Effector memory CD4-positive, alpha-beta T cell (primary cell): ENCODE measurements around the gene METTL6.
A peak's percentile ranks its signal among the peaks of the same experiment; 100 is the strongest.
"Not testable (repeated sequence)": the region's sequence is repeated elsewhere in the genome, so short reads cannot be mapped to it uniquely, and the experiment has no call there.

Source experiments
- DNase-seq, 3 donors: peaks; one replicate each; pipeline ENCODE4 v3.0.0-alpha.2; 2020
- H3K27ac ChIP-seq: 2 replicates; pipeline ENCODE4 v1.7.0; 2013; ENCODE audit warnings: mild to moderate bottlenecking, low read length, moderate library complexity; ENCODE audit not compliant: insufficient read depth, poor library complexity, severe bottlenecking
- H3K27me3 ChIP-seq: replicated peaks from 2 replicates; pipeline ENCODE4 v1.7.0; 2013; ENCODE audit warnings: mild to moderate bottlenecking, low read length; ENCODE audit not compliant: insufficient read depth, control insufficient read depth, poor library complexity, severe bottlenecking
- H3K36me3 ChIP-seq: 2 replicates; pipeline ENCODE4 v1.7.0; 2013; ENCODE audit warnings: mild to moderate bottlenecking, low read length, moderate library complexity; ENCODE audit not compliant: control insufficient read depth, insufficient read depth
- H3K4me1 ChIP-seq: 2 replicates; pipeline ENCODE4 v1.7.0; 2013; ENCODE audit warnings: low read length, mild to moderate bottlenecking; ENCODE audit not compliant: control insufficient read depth, insufficient read depth, poor library complexity, severe bottlenecking
- H3K4me3 ChIP-seq: 2 replicates; pipeline ENCODE4 v1.7.0; 2013; ENCODE audit warnings: low read length, low read depth, mild to moderate bottlenecking; ENCODE audit not compliant: insufficient read depth, poor library complexity, severe bottlenecking
- H3K9me3 ChIP-seq: 2 replicates; pipeline ENCODE4 v1.7.0; 2013; ENCODE audit warnings: mild to moderate bottlenecking, low read length, moderate library complexity; ENCODE audit not compliant: control insufficient read depth

The METTL6 gene

DNA sequence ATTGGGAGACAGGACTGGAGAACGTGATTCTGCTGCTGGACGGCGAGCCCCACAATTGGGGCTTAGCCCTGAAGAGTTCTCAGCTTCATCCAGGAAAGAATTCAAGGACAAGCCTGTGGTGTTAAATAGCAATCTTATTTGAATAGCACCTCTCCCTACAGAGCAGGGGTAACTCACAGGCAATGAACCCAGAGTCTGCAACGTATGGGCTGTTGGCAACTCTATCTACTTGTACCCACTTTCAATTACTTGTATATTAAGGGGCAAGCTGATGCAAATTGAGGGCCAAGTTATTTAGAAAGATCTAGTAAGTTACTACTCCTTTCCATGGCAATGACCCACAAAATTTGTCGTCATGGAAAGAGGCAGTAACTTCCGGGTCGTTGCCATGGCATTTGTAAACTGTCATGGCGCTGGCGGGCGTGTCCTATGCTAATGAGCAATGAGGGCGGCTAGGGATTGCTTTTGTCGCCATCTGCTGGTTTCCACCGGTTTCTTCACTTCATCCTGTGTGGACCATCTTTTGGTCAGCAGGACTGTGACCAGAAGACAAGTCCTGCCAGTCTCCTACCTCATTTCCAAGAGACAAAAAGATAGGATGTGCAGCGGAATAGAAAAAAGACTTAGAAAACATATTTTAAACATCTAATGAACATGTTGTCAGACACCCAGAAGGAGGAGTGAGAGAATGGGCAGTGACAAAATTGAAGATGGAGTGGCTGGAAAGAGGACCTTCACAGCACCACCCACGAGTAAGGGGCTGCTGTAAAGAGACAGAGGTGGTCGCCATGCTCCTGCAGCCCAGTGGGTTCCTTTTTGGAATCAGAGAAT is 49.2 kb downstream of the METTL6 start:
- H3K27me3 ChIP-seq, result no peaks in the 10 kb centered on the region
- H3K27ac ChIP-seq, result peak overlapping the region; percentile 89
- no peaks in the 10 kb centered on the region for H3K36me3 ChIP-seq
- peak; percentile 92 to 94 (median 92) for DNase-seq
- H3K4me1 ChIP-seq, result peaks cover 3% of the 10 kb centered on the region
- no peaks in the 10 kb centered on the region for H3K9me3 ChIP-seq
- H3K4me3 ChIP-seq, result no peak overlapping the region

DNA sequence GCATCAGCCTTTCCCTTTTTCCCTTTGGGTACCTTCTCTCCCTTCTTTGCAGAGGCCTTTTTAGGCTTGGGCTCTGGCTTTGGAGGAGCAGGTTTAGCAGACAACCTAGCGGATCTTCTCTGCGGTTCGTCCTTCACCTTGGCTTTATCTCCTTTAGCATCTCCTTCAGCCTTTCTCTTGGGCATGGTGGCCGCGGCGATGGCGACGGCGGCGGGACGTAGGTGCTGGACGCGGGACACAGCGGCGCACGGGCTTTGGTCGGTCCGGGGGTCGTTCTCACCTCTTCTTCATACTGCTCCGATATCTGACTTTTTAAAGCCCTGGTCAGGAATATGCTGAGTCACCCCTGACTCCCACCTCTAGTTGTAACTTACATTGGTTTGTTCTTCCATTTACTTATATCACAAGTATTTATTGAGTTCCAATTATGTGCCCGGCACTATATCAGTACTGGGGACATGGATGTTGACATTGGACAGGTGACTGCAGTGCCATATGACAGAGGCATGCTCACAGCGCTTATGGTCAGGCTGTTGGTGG is 51.8 kb downstream of the METTL6 start:
- no peaks in the 10 kb centered on the region for H3K36me3 ChIP-seq
- peaks cover 3% of the 10 kb centered on the region for H3K4me1 ChIP-seq
- no peak for DNase-seq
- no peaks in the 10 kb centered on the region for H3K27me3 ChIP-seq
- H3K27ac ChIP-seq, result no peak overlapping the region
- no peaks in the 10 kb centered on the region for H3K9me3 ChIP-seq
- H3K4me3 ChIP-seq, result no peak overlapping the region

DNA sequence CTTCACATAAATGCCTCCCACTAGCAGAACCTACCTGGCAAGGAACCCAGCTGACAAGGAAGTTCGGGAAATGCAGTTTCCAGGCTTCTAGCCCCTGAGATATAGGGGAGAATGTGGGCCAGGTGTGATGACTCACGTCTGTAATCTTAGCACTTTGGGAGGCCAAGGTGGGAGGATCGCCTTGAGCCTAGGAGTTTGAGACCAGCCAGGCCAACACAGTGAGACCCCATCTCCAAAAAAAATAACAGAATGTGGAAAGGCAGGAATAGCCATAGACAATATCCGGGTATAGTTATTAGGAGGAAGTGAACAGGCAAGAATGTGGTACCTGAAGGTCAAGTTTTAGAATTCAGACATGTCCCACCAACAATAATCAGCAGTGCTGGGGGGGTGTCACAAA is 54.4 kb downstream of the METTL6 start:
- H3K4me1 ChIP-seq, result peaks cover 6% of the 10 kb centered on the region
- H3K27ac ChIP-seq, result no peak overlapping the region
- H3K36me3 ChIP-seq, result no peaks in the 10 kb centered on the region

DNA sequence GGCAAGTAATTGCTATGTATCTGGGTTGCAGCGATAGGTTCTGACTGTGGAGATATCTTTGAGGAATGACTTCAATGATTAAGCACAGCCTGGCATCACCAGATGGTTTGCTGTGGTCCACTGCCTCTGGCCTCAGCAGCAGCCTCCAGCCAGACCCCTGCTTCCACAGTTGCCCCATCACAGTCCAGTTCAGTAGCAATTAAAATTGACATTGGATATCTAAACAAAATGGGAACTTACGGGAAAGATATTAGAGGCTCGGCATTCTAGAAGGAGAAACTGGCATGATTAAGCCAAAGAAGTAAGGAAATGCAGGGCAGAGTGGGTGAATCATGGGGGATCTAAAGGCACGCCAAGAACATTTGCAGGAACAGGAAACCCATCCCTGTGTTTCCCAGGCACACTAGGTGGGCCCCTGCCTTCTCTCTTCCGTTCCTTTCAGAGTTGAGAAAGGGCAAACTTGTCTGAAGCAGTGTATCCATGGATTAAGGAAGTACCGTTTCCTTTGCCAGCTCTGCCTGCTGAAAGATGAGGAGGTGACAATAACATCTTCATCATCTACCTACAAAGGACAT is 58.7 kb downstream of the METTL6 start:
- H3K4me3 ChIP-seq, result no peak overlapping the region
- no peaks in the 10 kb centered on the region for H3K9me3 ChIP-seq
- H3K36me3 ChIP-seq, result no peaks in the 10 kb centered on the region
- DNase-seq, result no peak
- H3K27me3 ChIP-seq, result no peaks in the 10 kb centered on the region
- no peak overlapping the region for H3K27ac ChIP-seq
- H3K4me1 ChIP-seq, result peaks cover 6% of the 10 kb centered on the region

More for the DNA sequence above, 54.4 kb downstream of the METTL6 start:
- Histone ChIP-seq H3K9me3 (no peaks in the 10 kb centered on the region), H3K4me3 (no peak overlapping the region), H3K27me3 (no peaks in the 10 kb centered on the region)
- no peak for DNase-seq

DNA sequence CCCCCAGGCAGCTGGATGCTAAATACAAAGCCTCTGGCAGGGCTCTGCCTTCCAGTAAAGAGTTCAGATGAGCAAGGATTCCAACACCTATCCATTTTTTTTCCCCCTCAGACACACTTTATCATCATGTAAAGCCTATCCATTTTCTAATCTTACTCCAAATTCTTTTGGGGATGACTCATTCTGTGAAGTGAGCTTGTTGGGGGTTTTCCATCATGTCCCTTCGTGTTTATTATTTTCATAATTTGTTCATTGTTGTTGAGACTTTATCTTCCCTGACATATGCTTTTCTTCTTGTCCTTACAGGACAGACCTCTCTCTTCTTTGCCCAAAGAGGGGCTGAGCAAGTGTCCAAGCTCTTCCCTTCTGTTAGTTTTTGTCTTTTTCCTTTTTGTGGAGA is 60.3 kb downstream of the METTL6 start:
- H3K4me3 ChIP-seq, result no peak overlapping the region
- no peak for DNase-seq
- H3K36me3 ChIP-seq, result no peaks in the 10 kb centered on the region
- peaks cover 11% of the 10 kb centered on the region for H3K4me1 ChIP-seq
- no peak overlapping the region for H3K27ac ChIP-seq
- no peaks in the 10 kb centered on the region for H3K9me3 ChIP-seq
- no peaks in the 10 kb centered on the region for H3K27me3 ChIP-seq

DNA sequence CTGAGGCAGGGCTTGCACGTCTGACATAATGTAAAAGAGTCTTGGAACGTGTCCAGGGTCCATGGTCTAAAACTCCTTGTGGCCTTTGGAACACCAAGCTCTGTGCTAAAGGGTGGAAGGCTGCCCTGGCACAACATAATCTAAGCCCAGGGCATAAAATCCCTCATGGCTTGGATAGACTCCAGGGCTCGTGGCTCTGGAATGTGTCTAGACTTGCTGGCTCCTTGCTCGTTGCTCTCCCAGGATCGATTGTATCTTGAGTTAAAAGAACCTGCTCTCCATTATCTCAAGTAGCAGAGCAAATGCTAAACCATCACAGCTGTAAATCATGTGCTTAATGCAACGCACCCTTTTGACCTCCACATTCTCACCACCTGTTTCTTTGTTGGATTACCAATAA is 63.3 kb downstream of the METTL6 start:
- H3K27ac ChIP-seq, H3K4me3 ChIP-seq, DNase-seq, H3K36me3 ChIP-seq, H3K9me3 ChIP-seq, H3K27me3 ChIP-seq: not testable (repeated sequence)
- H3K4me1 ChIP-seq, result peaks cover 28% of the 10 kb centered on the region

DNA sequence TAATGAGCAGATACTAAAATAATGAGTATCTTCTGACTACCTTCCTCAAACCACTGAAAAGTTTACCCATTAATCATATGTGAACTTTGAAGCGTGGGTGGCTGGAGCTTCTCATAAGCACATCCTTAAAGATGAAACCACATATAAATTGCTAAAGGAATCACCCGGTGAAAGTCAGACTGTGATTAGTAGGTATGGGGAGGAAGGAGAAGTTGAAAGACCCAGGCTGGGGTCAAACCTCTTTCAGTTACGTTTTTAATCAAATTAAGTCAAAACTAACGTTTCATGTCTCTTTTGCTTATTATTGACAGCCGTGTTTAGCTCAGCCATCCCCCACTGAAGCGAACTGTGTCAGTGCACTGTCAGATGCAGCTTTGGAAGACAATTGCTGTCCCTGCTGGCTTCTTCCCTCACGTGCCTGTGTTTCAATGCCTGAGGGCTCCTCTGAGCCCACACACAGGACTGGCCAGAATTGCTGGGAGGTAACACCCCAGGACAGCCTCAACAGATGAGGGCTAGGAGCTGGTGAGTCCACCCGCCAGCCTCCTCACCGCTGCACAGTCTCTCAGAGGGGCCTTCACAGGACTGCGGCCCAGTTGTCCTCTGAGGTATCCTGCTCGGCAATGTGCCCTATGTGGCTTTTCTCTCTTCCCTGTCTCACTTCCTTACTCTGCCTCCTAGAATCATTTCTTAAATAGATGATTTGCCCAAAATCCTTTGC is 65.7 kb downstream of the METTL6 start:
- no peak for DNase-seq
- peak overlapping the region; percentile 40 for H3K27ac ChIP-seq
- H3K4me1 ChIP-seq, result peaks cover 26% of the 10 kb centered on the region
- no peaks in the 10 kb centered on the region for H3K36me3 ChIP-seq
- H3K27me3 ChIP-seq, result no peaks in the 10 kb centered on the region
- no peaks in the 10 kb centered on the region for H3K9me3 ChIP-seq
- no peak overlapping the region for H3K4me3 ChIP-seq

DNA sequence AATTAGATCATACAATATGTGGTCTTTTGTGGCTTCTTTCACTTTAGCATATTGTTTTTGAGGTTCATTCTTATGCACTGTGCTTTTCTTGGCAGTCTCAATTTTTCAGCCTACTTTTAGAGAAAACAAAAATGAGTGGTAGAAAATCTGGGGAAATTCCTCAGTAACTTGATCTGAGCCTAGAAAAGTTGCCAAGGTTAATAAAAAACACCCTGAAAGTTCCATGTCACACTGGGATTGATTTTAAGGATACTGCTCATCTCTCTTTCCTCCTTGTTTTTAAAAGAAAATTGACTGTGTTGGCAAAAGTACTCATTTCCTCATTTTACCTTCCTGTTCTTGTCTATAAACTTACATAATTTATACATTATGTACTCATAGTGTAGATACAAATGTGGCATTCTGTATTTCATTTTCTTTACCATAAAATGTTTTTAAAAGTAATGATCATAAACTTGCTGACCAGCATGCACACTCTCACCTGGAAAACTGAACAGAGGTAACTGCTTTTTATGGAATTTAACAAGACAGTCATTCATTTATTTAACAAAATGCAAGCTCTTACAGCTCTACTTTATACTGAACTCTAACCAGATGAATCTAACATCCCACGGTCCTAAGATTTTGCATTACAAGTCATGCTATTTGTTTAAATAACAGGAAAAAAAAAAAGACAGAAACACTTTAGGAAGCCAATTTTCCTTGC is 66.4 kb downstream of the METTL6 start:
- Histone ChIP-seq H3K36me3 (no peaks in the 10 kb centered on the region), H3K4me1 (peaks cover 33% of the 10 kb centered on the region), H3K9me3 (no peaks in the 10 kb centered on the region), H3K4me3 (no peak overlapping the region), H3K27me3 (no peaks in the 10 kb centered on the region), H3K27ac (peak overlapping the region; percentile 40)
- no peak for DNase-seq
